HUES48 (cell line): ENCODE data around the gene REN.

Experiments used
- H3K27ac ChIP-seq: one replicate; pipeline ENCODE4 v1.7.0; 2013; ENCODE audit warnings: low read depth, low read length, inconsistent platforms
- H3K27me3 ChIP-seq: 2 replicates; pipeline ENCODE4 v1.6.1; 2013; ENCODE audit warnings: mild to moderate bottlenecking, low read length; ENCODE audit not compliant: control insufficient read depth, insufficient read depth
- H3K36me3 ChIP-seq: 2 replicates; pipeline ENCODE4 v1.6.1; 2013; ENCODE audit warnings: low read length; ENCODE audit not compliant: control insufficient read depth, insufficient read depth
- H3K4me1 ChIP-seq: 2 replicates; pipeline ENCODE4 v1.6.1; 2013; ENCODE audit warnings: mild to moderate bottlenecking, low read length; ENCODE audit not compliant: control insufficient read depth, insufficient read depth
- H3K4me3 ChIP-seq: 2 replicates; pipeline ENCODE4 v1.5.1; 2013; ENCODE audit warnings: mild to moderate bottlenecking, low read depth, low read length
- H3K9ac ChIP-seq: 2 replicates; pipeline ENCODE4 v1.6.1; 2013; ENCODE audit warnings: mild to moderate bottlenecking, low read depth, low read length, moderate library complexity
- H3K9me3 ChIP-seq: 2 replicates; pipeline ENCODE4 v1.6.1; 2013; ENCODE audit warnings: low read length; ENCODE audit not compliant: control insufficient read depth, insufficient read depth

The REN gene

GRCh38 chr1:204171751-204172178, 5.6 kb upstream of the REN start:
- no peak overlapping the region for H3K9ac ChIP-seq
- no peaks in the 10 kb centered on the region for H3K4me1 ChIP-seq
- H3K27ac ChIP-seq: no peak overlapping the region
- H3K9me3 ChIP-seq: peaks cover 24% of the 10 kb centered on the region
- H3K4me3 ChIP-seq: no peak overlapping the region
- no peaks in the 10 kb centered on the region for H3K36me3 ChIP-seq
- H3K27me3 ChIP-seq: no peaks in the 10 kb centered on the region

DNA sequence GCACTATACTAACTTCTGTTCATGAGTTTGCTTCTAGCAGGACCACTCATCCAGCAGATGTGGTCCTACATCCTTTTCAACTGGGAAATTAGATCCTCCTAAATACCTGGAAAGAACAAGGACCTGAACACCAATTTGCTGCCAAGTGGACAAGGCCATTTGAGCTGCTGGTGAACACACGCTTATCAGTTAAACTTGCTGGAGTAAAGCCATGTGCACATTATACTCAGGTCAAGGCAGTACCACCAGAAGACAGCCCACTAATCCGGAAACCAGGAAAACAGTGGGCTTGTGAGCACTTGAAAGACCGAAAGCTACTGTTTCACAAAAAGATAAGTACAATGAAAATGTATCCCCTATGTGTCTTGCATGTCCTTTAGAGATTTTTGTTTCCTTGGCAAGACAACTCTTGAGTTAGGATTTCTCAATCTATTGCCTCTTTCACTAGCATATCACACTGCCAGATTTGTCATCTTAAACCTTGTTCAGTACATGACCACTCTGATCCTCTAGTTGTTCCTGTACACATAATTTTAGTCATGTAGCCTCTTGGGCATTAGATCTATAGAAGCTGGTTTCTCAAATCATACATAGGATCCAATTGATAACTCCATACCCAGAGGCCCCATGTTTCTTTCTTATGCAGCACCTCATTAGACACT, 4.5 kb upstream of the REN start:
- Histone ChIP-seq H3K27me3 (no peaks in the 10 kb centered on the region), H3K4me3 (no peak overlapping the region), H3K4me1 (no peaks in the 10 kb centered on the region), H3K36me3 (no peaks in the 10 kb centered on the region), H3K27ac (no peak overlapping the region), H3K9ac (no peak overlapping the region), H3K9me3 (peaks cover 24% of the 10 kb centered on the region)

GRCh38 chr1:204169858-204170257, 3.7 kb upstream of the REN start:
- no peak overlapping the region for H3K9ac ChIP-seq
- H3K4me3 ChIP-seq: no peak overlapping the region
- no peaks in the 10 kb centered on the region for H3K4me1 ChIP-seq
- H3K36me3 ChIP-seq: no peaks in the 10 kb centered on the region
- H3K27me3 ChIP-seq: no peaks in the 10 kb centered on the region
- H3K27ac ChIP-seq: no peak overlapping the region
- H3K9me3 ChIP-seq: peaks cover 24% of the 10 kb centered on the region

DNA sequence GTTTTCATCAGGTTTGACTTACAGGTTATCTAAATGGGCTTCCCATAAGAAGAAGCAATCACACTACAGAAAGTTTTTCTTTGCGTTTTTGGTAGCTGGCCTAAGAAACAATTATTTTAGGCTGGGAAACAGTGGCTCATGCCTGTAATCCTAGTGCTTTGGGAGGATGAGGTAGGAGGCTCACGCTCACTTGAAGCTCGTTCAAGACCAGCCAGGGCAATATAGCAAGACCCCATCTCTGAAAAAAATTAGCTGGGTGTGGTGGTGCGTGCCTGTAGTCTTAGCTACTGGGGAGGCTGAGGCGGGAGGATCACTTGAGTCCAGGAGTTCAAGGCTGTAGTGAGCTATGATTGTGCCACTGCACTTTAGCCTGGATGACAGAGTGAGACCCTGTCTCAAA, 1.6 kb upstream of the REN start:
- H3K4me3 ChIP-seq: no peak overlapping the region
- H3K27me3 ChIP-seq: no peaks in the 10 kb centered on the region
- H3K4me1 ChIP-seq: no peaks in the 10 kb centered on the region
- H3K9me3 ChIP-seq: peaks cover 24% of the 10 kb centered on the region
- H3K36me3 ChIP-seq: no peaks in the 10 kb centered on the region
- no peak overlapping the region for H3K9ac ChIP-seq
- H3K27ac ChIP-seq: no peak overlapping the region

DNA sequence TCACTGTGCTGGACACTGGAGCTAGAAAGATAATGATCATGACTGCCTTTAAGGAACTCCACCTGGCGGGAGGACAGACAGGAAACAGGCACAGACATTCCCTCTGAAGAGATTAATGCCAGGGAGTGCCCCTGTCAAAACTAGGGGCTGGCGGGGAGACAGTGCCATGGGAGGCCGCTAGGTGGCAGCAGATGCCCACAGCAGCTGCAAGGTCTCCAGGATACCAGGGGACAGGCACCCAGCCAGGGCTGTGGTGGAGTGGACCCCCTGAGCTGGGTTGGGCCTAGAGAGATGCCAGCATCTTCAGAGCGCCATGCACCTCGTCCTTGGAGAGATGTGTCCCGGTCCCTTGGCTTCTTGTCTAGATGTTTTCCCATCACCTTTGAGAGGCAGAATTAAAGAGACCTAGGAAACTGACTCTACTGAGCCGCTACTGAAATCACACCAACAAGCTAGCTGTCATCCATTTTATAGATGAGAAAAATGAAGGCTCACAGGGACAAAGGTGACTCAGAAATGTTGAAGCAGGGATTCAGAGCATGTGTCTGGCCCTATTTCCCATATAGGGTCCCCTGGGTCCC, 3.6 kb downstream of the REN start:
- Histone ChIP-seq H3K27ac (no peak overlapping the region), H3K9ac (no peak overlapping the region), H3K27me3 (no peaks in the 10 kb centered on the region), H3K4me1 (no peaks in the 10 kb centered on the region), H3K36me3 (no peaks in the 10 kb centered on the region), H3K4me3 (no peak overlapping the region), H3K9me3 (no peaks in the 10 kb centered on the region)

DNA sequence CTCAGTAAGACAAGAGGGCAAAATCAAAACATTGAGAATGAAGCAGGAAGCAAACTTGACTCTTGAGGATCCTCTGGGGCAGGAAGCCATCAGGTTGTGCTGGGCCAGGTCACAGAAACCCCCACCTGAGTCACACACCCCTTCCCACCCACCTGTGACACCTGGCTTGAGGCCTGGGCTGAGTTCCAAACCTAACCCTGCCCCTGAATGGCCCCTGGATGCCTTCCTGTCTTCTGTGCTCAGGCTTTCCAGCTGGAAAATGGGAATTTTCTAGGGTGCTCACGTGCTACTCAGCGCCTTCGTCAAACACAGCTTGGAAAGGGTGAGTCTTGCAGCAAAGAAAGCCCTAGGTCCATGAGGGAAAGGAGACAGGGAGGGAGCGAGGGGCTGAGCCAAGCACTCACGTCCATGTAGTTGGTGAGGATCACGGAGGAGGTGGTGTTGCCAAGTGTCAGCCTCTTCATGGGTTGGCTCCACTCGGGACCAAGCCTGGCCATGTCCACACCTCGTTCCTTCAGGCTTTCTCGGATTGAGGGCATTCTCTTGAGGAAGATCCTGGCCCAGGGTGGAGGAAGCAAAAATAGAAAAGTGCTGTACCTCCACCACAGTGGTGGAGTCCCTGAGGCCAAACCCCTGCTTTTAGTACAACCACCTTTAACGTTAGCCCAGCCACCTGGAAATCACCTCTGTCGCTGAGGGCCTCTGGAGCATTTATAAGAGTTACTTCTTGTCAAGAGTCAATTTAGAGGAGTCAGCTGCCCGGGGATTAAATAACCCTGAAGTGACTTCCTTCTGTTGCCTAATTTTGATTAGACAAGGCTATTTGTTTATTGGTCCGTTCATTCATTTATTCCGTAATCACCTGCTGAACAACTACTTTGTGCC, 4.3 kb downstream of the REN start:
- H3K4me1 ChIP-seq: no peaks in the 10 kb centered on the region
- no peaks in the 10 kb centered on the region for H3K9me3 ChIP-seq
- peaks cover 2% of the 10 kb centered on the region; the same call in 1 of the 2 replicates for H3K27me3 ChIP-seq
- no peak overlapping the region for H3K9ac ChIP-seq
- H3K27ac ChIP-seq: no peak overlapping the region
- H3K36me3 ChIP-seq: no peaks in the 10 kb centered on the region
- no peak overlapping the region for H3K4me3 ChIP-seq

DNA sequence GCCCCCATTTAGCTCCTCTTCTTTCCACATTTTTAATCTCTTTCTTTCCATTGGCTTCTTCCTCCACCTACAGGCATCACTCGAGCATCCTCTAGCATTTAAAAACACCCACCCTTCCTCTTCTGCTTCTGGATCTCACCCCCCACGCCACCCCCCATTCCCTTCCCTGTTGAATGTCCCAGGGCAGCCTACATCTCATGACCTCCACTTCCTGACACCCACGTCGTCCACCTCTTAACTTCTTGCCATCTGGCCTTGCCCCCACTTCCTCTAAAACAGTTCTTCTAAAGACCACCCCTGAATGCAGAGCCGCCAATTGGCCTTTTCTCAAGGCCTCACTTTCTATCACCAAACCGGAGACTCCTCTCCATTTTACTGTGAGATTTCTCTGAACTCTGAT, 8.2 kb downstream of the REN start:
- Histone ChIP-seq H3K27ac (no peak overlapping the region), H3K36me3 (no peaks in the 10 kb centered on the region), H3K9ac (no peak overlapping the region), H3K4me3 (no peak overlapping the region), H3K9me3 (no peaks in the 10 kb centered on the region), H3K4me1 (no peaks in the 10 kb centered on the region), H3K27me3 (peaks cover 5% of the 10 kb centered on the region)

GRCh38 chr1:204155881-204156280, 10.3 kb downstream of the REN start:
- no peaks in the 10 kb centered on the region for H3K9me3 ChIP-seq
- H3K36me3 ChIP-seq: no peaks in the 10 kb centered on the region
- H3K4me1 ChIP-seq: no peaks in the 10 kb centered on the region
- no peak overlapping the region for H3K9ac ChIP-seq
- no peak overlapping the region for H3K27ac ChIP-seq
- peaks cover 16% of the 10 kb centered on the region for H3K27me3 ChIP-seq
- no peak overlapping the region for H3K4me3 ChIP-seq

DNA sequence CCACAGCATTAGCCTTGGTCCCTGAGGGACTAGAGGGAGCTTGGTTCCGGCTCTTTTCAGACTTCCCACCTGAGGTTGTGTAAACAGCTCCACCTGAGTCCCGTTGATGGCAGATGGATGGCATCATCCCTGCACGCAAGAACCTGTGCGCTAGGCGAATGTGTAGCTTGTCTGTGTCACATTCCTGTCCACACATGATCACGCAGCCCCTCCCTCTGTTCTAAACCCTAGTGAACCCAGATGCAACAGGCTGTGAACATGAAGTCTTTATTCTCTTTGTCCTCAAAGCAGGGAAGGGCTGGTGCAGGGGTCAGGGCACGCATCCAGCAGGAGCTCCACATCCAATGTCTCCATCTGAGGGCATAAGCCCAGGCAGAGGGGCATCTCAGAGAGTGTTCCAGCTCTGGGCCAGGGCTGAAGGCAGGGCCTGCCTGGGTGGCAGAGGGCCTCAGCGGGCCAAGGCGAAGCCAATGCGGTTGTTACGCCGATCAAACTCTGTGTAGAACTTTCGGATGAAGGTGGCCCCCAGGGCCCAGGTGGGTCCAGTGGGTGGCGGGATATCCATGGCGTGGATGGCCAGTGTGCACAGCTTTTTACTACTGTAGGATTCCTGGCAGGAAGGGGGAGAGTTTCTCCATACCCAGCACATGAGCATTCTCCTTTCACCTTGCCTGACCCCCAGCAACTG, 11.4 kb downstream of the REN start:
- Histone ChIP-seq H3K4me1 (peaks cover 5% of the 10 kb centered on the region; the same call in 1 of the 2 replicates), H3K4me3 (no peak overlapping the region), H3K9me3 (no peaks in the 10 kb centered on the region), H3K36me3 (no peaks in the 10 kb centered on the region), H3K9ac (no peak overlapping the region), H3K27ac (no peak overlapping the region), H3K27me3 (peaks cover 21% of the 10 kb centered on the region)

- H3K9ac ChIP-seq: no peak overlapping the region
- H3K36me3 ChIP-seq: no peaks in the 10 kb centered on the region
- peaks cover 21% of the 10 kb centered on the region for H3K27me3 ChIP-seq
- H3K27ac ChIP-seq: no peak overlapping the region
- peaks cover 12% of the 10 kb centered on the region for H3K4me1 ChIP-seq
- H3K9me3 ChIP-seq: no peaks in the 10 kb centered on the region
- H3K4me3 ChIP-seq: no peak overlapping the region
These were observed 12.5 kb downstream of the REN start for GRCh38 chr1:204153667-204154066.
